K562 (cell line): Measurements from ENCODE around the gene SPAG9. TPM values are rescaled to one million over a fixed set of nuclear protein-coding genes. Genes with fewer than 3 reads are reported as not detected.

Experiments
- ATAC-seq: fragments of 200-7000 bp; cut with Tn5 transposase; 3 replicates; pipeline ENCODE4 v1.9.1; 2020; ENCODE audit warnings: moderate library complexity
- BruUV-seq: library from RNA; stranded (reverse); fragments of 400-500 nt; replicated peaks from 2 replicates; lab custom pipeline; 2021; lab: Mats Ljungman, UMichigan
- CTCF ChIA-PET: fragments of 300-600 bp; formaldehyde crosslinking; extraction: SDS; loops from one replicate; lab custom pipeline; 2021; ENCODE audit warnings: low intra/inter-chr PET ratio; lab: Yijun Ruan, JAX
- POLR2A ChIA-PET: fragments of 300-600, 350-650 bp; sonication (Branson Sonifier 250); formaldehyde crosslinking; extraction: SDS; loops from one replicate; lab custom pipeline; 2021; ENCODE audit warnings: antibody characterized with exemption, inconsistent platforms; lab: Yijun Ruan, JAX
- DNase-seq, 4 experiments: peaks; one replicate each; pipeline versions ENCODE4 v3.0.0 to v3.0.0-alpha.2; 2011 to 2018; ENCODE audit warnings: low spot score in 3 of 4, mixed read lengths in 3 of 4; ENCODE audit errors: extremely low read depth in 1 of 4
- FAIRE-seq: peaks from 2 replicates; lab custom pipeline; 2011; peaks lifted over from hg19 to GRCh38; lab: Jason Lieb, UNC
- H2AFZ ChIP-seq: 2 replicates; pipeline ENCODE4 v1.6.0; 2011; ENCODE audit warnings: low read depth, low read length, control low read depth, inconsistent platforms
- H3K27ac ChIP-seq: fragments of 200-600 bp; 3 replicates; pipeline ENCODE4 v1.8.0; 2011; ENCODE audit warnings: low read depth, mild to moderate bottlenecking, control low read depth, inconsistent platforms, low read length, moderate library complexity, mixed read lengths; ENCODE audit errors: extremely low read depth
- H3K27me3 ChIP-seq, 2 experiments: fragments of 300-600 bp in 1 of 2; 2 replicates in 1 of 2; 3 replicates in 1 of 2; pipeline versions ENCODE4 v1.6.0 to v1.8.0; 2011; ENCODE audit warnings: inconsistent platforms in 2 of 2, low read length in 2 of 2, mild to moderate bottlenecking in 1 of 2, mixed read lengths in 1 of 2, moderate library complexity in 1 of 2; ENCODE audit not compliant: control insufficient read depth in 2 of 2, insufficient read depth in 2 of 2
- H3K36me3 ChIP-seq: fragments of 300-600 bp; 3 replicates; pipeline ENCODE4 v1.8.0; 2011; ENCODE audit warnings: mild to moderate bottlenecking, low read length, inconsistent platforms; ENCODE audit not compliant: control insufficient read depth, insufficient read depth
- H3K4me1 ChIP-seq, 2 experiments: fragments of 200-600 bp in 1 of 2; replicated peaks in 1 of 2; 2 replicates in 1 of 2; 3 replicates in 1 of 2; pipeline versions ENCODE4 v1.5.1 to v1.8.0; 2011; ENCODE audit warnings: inconsistent platforms in 2 of 2, low read length in 2 of 2, mild to moderate bottlenecking in 1 of 2, mixed read lengths in 1 of 2, moderate library complexity in 1 of 2; ENCODE audit not compliant: control insufficient read depth in 2 of 2, insufficient read depth in 2 of 2
- H3K4me2 ChIP-seq: 2 replicates; pipeline ENCODE4 v1.6.1; 2011; ENCODE audit warnings: low read length, control low read depth, inconsistent platforms, mixed read lengths; ENCODE audit not compliant: insufficient read depth
- H3K4me3 ChIP-seq: fragments of 200-600 bp; sonication (generic), shearing (Covaris generic); 2 replicates; pipeline ENCODE4 v1.5.1; 2016; ENCODE audit warnings: control low read depth, inconsistent platforms
- H3K79me2 ChIP-seq: fragments of 200-600 bp; 3 replicates; pipeline ENCODE4 v1.8.0; 2011; ENCODE audit warnings: low read length, inconsistent platforms; ENCODE audit not compliant: control insufficient read depth, insufficient read depth
- H3K9ac ChIP-seq, 2 experiments: 2 replicates each; pipeline versions ENCODE4 v1.6.0 to v1.6.1; 2011; ENCODE audit warnings: low read depth in 2 of 2, low read length in 2 of 2, control low read depth in 1 of 2, inconsistent platforms in 1 of 2, mild to moderate bottlenecking in 1 of 2, mixed read lengths in 1 of 2; ENCODE audit not compliant: insufficient read depth in 1 of 2
- H3K9me1 ChIP-seq: one replicate; pipeline ENCODE4 v1.6.0; 2011; ENCODE audit warnings: inconsistent platforms, mild to moderate bottlenecking, low read length, moderate library complexity; ENCODE audit not compliant: control insufficient read depth, insufficient read depth
- H3K9me3 ChIP-seq: replicated peaks from 2 replicates; pipeline ENCODE4 v1.5.1; 2011; ENCODE audit warnings: low read depth, low read length, inconsistent platforms; ENCODE audit not compliant: control insufficient read depth, insufficient read depth
- H4K20me1 ChIP-seq: replicated peaks from 2 replicates; pipeline ENCODE4 v1.6.1; 2011; ENCODE audit warnings: low read length, inconsistent platforms, mixed read lengths; ENCODE audit not compliant: control insufficient read depth, insufficient read depth
- RFX1 ChIP-seq: fragments of 450-650 bp; IDR thresholded peaks from 2 replicates; pipeline ENCODE4 v1.6.1; 2016; ENCODE audit warnings: mild to moderate bottlenecking, moderate library complexity
- ZNF583 ChIP-seq: fragments of 250-450 bp; sonication (Bioruptor Pico); IDR thresholded peaks from 2 replicates; pipeline ENCODE4 v1.4.0; 2020
- WGBS: fragments of 100-300 bp; shearing (Covaris generic); methylation state at CpG from one replicate; pipeline ENCODE4 v1.1.6; 2016; ENCODE audit warnings: low coverage, mixed read lengths; ENCODE audit not compliant: insufficient coverage; ENCODE audit errors: missing lambda C conversion rate; 5-methylcytosine and 5-hydroxymethylcytosine counted together
- in situ Hi-C: fragments of 300-500 bp; cut with MboI; formaldehyde crosslinking; loops from 4 replicates; pipeline ENCODE4 v1.15.0; 2018; ENCODE audit warnings: inconsistent platforms, mixed read lengths
- intact Hi-C: fragments of 100-400 bp; cut with micrococcal nuclease; formaldehyde crosslinking; loops from 2 replicates; pipeline ENCODE4 v1.14.2; 2022
- polyA plus RNA-seq, 8 experiments: library from polyadenylated mRNA; depleted of rRNA in 4 of 8; stranded (reverse) in 5 of 8; unstranded in 3 of 8; fragments of >200 nt; fragmentation: Nextera tagmentation in 2 of 8; fragmentation: Illumina TruSeq in 1 of 8; extraction: Ambion mirVana in 2 of 8; extraction: Trizol in 1 of 8; gene quantifications; 2 replicates each; pipeline versions ENCODE4 v1.2.1 to v1.2.3, GENCODE V29; 2011 to 2014; ENCODE audit warnings: inconsistent platforms in 1 of 8, missing spikeins in 1 of 8
- total RNA-seq, 7 experiments: library from RNA; depleted of rRNA in 6 of 7; stranded (reverse); fragments of >200 nt in 6 of 7; fragmentation: Illumina TruSeq in 2 of 7; extraction: Trizol in 2 of 7; gene quantifications; 2 replicates each; pipeline versions ENCODE4 v1.2.1 to v1.2.3, GENCODE V29; 2011 to 2021; ENCODE audit warnings: low replicate concordance in 1 of 7
- TF ChIP-seq, protein P1 (sequence below): fragments of 250-450 bp; sonication (Bioruptor Pico); IDR thresholded peaks from 2 replicates; pipeline ENCODE4 v1.8.0; 2022; ENCODE audit warnings: inconsistent platforms

The SPAG9 gene
- total and polyA plus RNA-seq, 9 of the 15 experiments (the other 6 are each of a cell fraction or from before 2014, with no cell fraction given): 12.2 to 99.2 (median 58.2) TPM

DNA sequence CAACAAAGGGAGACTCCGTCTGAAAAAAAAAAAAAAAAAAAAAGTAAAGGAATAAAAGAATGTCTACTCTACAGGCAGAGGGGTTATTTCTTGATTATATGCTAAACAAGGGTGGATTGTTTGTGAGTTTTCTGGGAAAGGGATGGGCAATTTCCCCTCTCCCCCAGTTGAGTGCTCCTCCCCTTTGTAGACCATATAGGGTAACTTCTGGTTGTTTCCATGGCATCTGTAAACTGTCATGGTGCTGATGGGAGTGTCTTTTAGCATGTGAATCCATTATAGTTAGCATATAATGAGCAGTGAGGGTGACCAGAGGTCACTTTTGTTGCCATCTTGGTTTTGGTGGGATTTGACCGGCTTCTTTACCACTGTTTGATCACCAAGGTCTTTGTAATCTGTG, 28.5 kb upstream of the SPAG9 start:
- Histone ChIP-seq H3K4me2 (no peak overlapping the region), H4K20me1 (no peaks in the 10 kb centered on the region), H3K4me3 (no peak overlapping the region), H3K9me3 (no peaks in the 10 kb centered on the region), H3K27me3 (no peaks in the 10 kb centered on the region), H2AFZ (no peak overlapping the region), H3K27ac (no peak overlapping the region), H3K9ac (no peak overlapping the region), H3K79me2 (peaks cover 8% of the 10 kb centered on the region), H3K36me3 (no peaks in the 10 kb centered on the region; the same call in 2 of the 3 replicates), H3K9me1 (no peaks in the 10 kb centered on the region), H3K4me1 (peaks cover 7 to 10% of the 10 kb centered on the region in 2 experiments; a peak in 3 of 5 replicates)
- no peak for DNase-seq
- ATAC-seq: no peak
- in situ Hi-C loops (loop anchor here (5.0 kb wide), 1 partner anchor 147 kb away; no protein-coding TSS in a partner anchor), intact Hi-C loops (no loop called here)
- 58% methylated on average over 1 of the region's 2 CpGs for WGBS
- FAIRE-seq: no peak
- CTCF ChIA-PET: interaction anchor here (0.7 kb wide), 1 partner anchor 33 kb away, joined by 3 read pairs; no protein-coding TSS in a partner anchor
- TF ChIP-seq ZNF583 (CRISPR knock-in tag) (no peak), RFX1 (peak; percentile 43; the same call in 1 of the 2 replicates)
- TF ChIP-seq, protein P1, sequence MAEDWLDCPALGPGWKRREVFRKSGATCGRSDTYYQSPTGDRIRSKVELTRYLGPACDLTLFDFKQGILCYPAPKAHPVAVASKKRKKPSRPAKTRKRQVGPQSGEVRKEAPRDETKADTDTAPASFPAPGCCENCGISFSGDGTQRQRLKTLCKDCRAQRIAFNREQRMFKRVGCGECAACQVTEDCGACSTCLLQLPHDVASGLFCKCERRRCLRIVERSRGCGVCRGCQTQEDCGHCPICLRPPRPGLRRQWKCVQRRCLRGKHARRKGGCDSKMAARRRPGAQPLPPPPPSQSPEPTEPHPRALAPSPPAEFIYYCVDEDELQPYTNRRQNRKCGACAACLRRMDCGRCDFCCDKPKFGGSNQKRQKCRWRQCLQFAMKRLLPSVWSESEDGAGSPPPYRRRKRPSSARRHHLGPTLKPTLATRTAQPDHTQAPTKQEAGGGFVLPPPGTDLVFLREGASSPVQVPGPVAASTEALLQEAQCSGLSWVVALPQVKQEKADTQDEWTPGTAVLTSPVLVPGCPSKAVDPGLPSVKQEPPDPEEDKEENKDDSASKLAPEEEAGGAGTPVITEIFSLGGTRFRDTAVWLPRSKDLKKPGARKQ (CRISPR knock-in tag): no peak
- TF ChIP-seq, all 486 proteins: peak for 1
- BruUV-seq: no TSS peak
- POLR2A ChIA-PET: no interaction called here
